Psoas muscle (tissue), 8 donors: ENCODE measurements around the gene RAB11FIP4. TPM values are rescaled to one million over a fixed set of nuclear protein-coding genes. Genes with fewer than 3 reads are reported as not detected.
A peak's percentile ranks its signal among the peaks of the same experiment; 100 is the strongest.

Experiments used
- ATAC-seq, 4 donors: fragments of 200-7000 bp; cut with Tn5 transposase; one replicate each; pipeline ENCODE4 v1.9.1; 2020; ENCODE audit warnings: moderate library complexity in 3 of 4, mild to moderate bottlenecking in 2 of 4
- DNase-seq, 2 donors: peaks; one replicate each; pipeline ENCODE4 v3.0.0-alpha.2; 2020
- H3K27ac ChIP-seq: fragments of 200-600 bp; one replicate; pipeline ENCODE4 v1.8.0; 2022
- H3K27me3 ChIP-seq, 3 donors: fragments of 200-600 bp in 1 of 3; one replicate each; pipeline versions ENCODE4 v1.6.1 to v1.8.0; 2013 to 2022; ENCODE audit warnings: low read length in 2 of 3, mild to moderate bottlenecking in 2 of 3, moderate library complexity in 1 of 3; ENCODE audit not compliant: insufficient read depth in 3 of 3
- H3K36me3 ChIP-seq, 2 donors: fragments of 200-600 bp in 1 of 2; one replicate each; pipeline versions ENCODE4 v1.6.1 to v1.8.0; 2013 to 2022; ENCODE audit warnings: low read depth in 1 of 2, mild to moderate bottlenecking in 1 of 2, moderate library complexity in 1 of 2; ENCODE audit not compliant: insufficient read depth in 1 of 2
- H3K4me1 ChIP-seq: fragments of 200-600 bp; one replicate; pipeline ENCODE4 v1.8.0; 2022
- H3K4me3 ChIP-seq: fragments of 200-600 bp; one replicate; pipeline ENCODE4 v1.8.0; 2022; ENCODE audit warnings: mild to moderate bottlenecking
- H3K9me3 ChIP-seq: fragments of 200-600 bp; one replicate; pipeline ENCODE4 v1.8.0; 2022
- WGBS, 3 donors: extraction: QIAGEN DNeasy Blood & Tissue Kit; methylation state at CpG; one replicate each; pipeline versions ENCODE4 v1.1.6 to v1.1.7; 2013; 5-methylcytosine and 5-hydroxymethylcytosine counted together
- intact Hi-C, 2 donors: fragments of 100-400 bp; cut with DNase I; formaldehyde crosslinking; loops; one replicate each; pipeline versions ENCODE4 v1.11.0 to v1.14.2; 2022
- polyA plus RNA-seq, 3 donors: library from polyadenylated mRNA; stranded (reverse); fragments of 200-250 nt; gene quantifications; one replicate each; pipeline ENCODE4 v1.2.3, GENCODE V29; 2013
- total RNA-seq, 4 donors: library from RNA; stranded (reverse); fragmentation: NEBNext Ultra II Directional in 2 of 4; extraction: Animal tissue kit (Norgen Biotek cat#: 25700) in 2 of 4; gene quantifications; one replicate each; pipeline versions ENCODE4 v1.2.1 to v1.2.4, GENCODE V29; 2021 to 2023
- TF ChIP-seq, protein P1 (sequence below): fragments of 200-600 bp; IDR thresholded peaks from one replicate; pipeline ENCODE4 v1.8.0; 2022; ENCODE audit warnings: antibody characterized with exemption
- donor health status: healthy with polysubstance abuse.
- donor health status: DM: no; HTN: no; CAD: no; lungs with moderate emphysema.
- donor health status: Bipolar disorder and iron deficiency.
- donor health status: healthy.
- donor health status: DM: yes; HTN: yes; CAD: no.
- donor health status: DM: no; HTN: no; CAD: no.
- donor health status: DM: no; HTN: no; CAD: no.
- donor health status: DM: yes; HTN: yes; CAD: no.

Gene RAB11FIP4
- total and polyA plus RNA-seq, 7 donors, result 0.04 to 1.8 (median 0.41) TPM

DNA sequence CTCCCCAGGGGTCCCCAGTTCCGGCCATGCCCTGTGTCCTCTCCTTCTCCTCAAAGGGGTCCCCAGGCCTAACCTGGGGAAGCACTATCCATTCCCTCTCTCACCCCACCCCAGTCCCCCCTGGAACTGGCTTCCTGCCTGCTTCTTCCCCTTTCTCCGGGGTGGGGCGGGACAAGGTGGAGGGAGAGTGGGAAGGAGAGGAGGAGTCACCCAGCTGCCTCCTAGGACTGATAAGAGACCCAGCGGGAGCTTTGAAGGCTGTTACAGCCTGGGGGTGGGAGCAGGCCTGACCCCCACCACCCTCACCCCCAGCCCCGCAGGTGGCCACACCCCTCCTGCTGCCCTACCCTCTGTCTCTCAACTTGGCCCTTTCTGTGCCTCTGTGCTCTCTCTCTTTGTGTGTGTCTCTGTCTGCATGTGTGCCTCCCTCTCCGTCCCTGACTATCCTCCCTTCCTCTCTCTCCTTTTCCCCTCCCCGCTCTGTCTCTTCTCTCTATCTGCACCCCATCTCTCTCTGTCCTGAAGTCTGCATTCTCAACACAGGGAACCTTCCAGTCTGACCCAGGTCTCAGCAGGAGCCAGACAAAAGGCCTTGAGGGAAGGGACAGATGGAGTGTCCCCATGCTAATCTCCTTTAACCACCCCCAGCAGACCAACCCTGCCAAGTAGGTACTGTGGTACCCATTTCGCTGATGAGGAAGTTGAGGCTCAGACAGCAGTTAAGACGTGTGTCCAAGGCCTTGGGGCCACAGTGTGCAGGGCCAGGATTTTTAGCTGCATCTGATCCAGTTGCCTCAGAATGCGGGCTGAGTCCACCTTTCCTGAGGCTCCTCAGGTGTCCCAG lies 66.1 kb downstream of the RAB11FIP4 start:
- TF ChIP-seq, protein P1, sequence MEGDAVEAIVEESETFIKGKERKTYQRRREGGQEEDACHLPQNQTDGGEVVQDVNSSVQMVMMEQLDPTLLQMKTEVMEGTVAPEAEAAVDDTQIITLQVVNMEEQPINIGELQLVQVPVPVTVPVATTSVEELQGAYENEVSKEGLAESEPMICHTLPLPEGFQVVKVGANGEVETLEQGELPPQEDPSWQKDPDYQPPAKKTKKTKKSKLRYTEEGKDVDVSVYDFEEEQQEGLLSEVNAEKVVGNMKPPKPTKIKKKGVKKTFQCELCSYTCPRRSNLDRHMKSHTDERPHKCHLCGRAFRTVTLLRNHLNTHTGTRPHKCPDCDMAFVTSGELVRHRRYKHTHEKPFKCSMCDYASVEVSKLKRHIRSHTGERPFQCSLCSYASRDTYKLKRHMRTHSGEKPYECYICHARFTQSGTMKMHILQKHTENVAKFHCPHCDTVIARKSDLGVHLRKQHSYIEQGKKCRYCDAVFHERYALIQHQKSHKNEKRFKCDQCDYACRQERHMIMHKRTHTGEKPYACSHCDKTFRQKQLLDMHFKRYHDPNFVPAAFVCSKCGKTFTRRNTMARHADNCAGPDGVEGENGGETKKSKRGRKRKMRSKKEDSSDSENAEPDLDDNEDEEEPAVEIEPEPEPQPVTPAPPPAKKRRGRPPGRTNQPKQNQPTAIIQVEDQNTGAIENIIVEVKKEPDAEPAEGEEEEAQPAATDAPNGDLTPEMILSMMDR, result no peak
- DNase-seq (peak in 1 of 2 donors; percentile 28), ATAC-seq (no peak)
- intact Hi-C loops, result no loop called here
- H3K36me3 ChIP-seq, result no peaks in the 10 kb centered on the region
- no peak overlapping the region for H3K27ac ChIP-seq
- no peaks in the 10 kb centered on the region for H3K4me1 ChIP-seq
- H3K9me3 ChIP-seq, result no peaks in the 10 kb centered on the region
- H3K27me3 ChIP-seq, result no peaks in the 10 kb centered on the region
- no peak overlapping the region for H3K4me3 ChIP-seq
- WGBS, 3 donors, result 80 to 84% (median 81%) methylated on average over 9 to 10 of the region's 10 CpGs

DNA sequence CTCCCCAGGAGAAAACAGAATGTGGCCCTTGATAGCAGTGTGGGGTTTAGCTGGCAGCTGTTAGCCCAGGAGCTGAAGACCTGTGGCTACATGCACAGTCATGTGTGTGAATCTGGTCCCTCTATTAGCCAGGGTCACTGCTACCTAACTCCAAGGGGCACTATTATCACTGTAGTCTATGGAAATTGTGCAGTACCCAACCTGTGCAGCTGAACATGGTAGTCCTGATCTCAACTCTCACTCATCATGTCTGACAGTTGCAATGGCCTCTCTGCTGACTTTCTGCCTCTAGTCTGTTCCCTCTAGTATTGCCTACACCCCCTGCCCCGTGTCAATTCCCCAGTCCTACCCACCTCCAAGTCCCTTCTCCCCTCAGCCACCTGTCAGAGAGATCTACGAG lies 67.4 kb downstream of the RAB11FIP4 start:
- intact Hi-C loops, result no loop called here
- no peaks in the 10 kb centered on the region for H3K9me3 ChIP-seq
- ATAC-seq, result no peak
- no peak overlapping the region for H3K4me3 ChIP-seq
- DNase-seq, result peak in 1 of 2 donors; percentile 32
- TF ChIP-seq, protein P1, result no peak
- no peaks in the 10 kb centered on the region for H3K4me1 ChIP-seq
- no peaks in the 10 kb centered on the region for H3K36me3 ChIP-seq
- H3K27me3 ChIP-seq, result no peaks in the 10 kb centered on the region
- 63 to 75% (median 71%) methylated on average over 2 of the region's 2 CpGs for WGBS, 3 donors
- H3K27ac ChIP-seq, result no peak overlapping the region

DNA sequence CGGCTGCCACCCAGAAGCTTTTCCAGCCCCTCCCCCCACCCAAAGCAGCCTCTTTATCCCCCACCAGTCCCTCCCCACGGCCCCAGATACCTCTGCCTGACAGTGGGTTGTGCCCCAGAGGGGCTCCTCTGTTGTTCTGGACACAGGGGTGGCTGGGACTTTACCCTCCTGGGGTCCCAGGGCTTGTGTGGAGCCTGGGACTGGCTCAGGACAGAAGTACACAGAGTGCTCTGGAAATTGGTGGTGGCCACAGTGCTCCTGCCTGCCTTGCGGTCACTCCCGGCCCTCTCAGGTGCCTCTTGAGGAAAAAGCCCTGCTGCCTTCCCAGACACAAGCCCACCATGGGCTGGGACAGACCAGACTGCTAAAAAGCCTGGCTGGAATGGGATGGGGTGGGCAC lies 68.2 kb downstream of the RAB11FIP4 start:
- H3K36me3 ChIP-seq, result no peaks in the 10 kb centered on the region
- 57 to 79% (median 77%) methylated on average over 4 of the region's 4 CpGs for WGBS, 3 donors
- H3K4me3 ChIP-seq, result no peak overlapping the region
- no peaks in the 10 kb centered on the region for H3K9me3 ChIP-seq
- TF ChIP-seq, protein P1, result no peak
- no peaks in the 10 kb centered on the region for H3K4me1 ChIP-seq
- no peaks in the 10 kb centered on the region for H3K27me3 ChIP-seq
- peak in 1 of 2 donors; percentile 15 for DNase-seq
- intact Hi-C loops, result no loop called here
- ATAC-seq, result no peak
- no peak overlapping the region for H3K27ac ChIP-seq

DNA sequence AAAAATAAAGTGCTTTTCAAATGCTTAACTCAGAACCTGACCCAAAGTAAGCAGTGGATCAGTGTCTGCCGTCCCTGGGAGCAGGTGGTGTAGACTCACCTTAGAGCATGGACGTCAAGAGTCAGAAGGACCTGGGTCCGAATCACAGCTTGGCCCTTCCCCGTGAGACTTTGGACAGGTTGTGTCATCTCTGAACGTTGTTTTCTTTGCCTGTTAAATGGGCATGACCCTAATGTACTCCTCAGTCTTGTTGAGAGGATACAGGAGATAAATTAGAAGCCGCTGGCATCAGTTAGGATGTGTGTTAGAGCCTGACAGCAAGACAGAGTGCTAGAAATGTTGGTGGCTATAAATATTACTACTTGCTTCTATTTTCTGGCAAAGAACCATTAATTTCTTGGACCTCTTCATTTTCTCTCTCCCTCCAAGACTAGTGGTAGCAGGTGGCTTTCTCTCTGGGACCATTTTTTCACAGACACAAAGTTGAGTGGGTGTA lies 68.8 kb downstream of the RAB11FIP4 start:
- no peaks in the 10 kb centered on the region for H3K9me3 ChIP-seq
- H3K27ac ChIP-seq, result no peak overlapping the region
- WGBS, 3 donors, result 64 to 73% (median 73%) methylated on average over 6 of the region's 6 CpGs
- peak in 1 of 2 donors; percentile 20 for DNase-seq
- intact Hi-C loops, result no loop called here
- no peak overlapping the region for H3K4me3 ChIP-seq
- H3K36me3 ChIP-seq, result no peaks in the 10 kb centered on the region
- TF ChIP-seq, protein P1, result no peak
- no peaks in the 10 kb centered on the region for H3K4me1 ChIP-seq
- no peaks in the 10 kb centered on the region for H3K27me3 ChIP-seq
- ATAC-seq, result no peak
